Panc1 (cell line): Measurements from ENCODE around the gene ZNF107.

Source experiments
- TCF7L2 ChIP-seq: IDR thresholded peaks from 2 replicates; pipeline ENCODE4 v1.6.1; 2011; ENCODE audit warnings: mild to moderate bottlenecking, low read depth, low read length, inconsistent platforms
- TF ChIP-seq, protein P1 (sequence below): fragments of 450-650 bp; IDR thresholded peaks from 2 replicates; pipeline ENCODE4 v1.5.1; 2017; ENCODE audit warnings: mild to moderate bottlenecking

- TF ChIP-seq, protein P1, sequence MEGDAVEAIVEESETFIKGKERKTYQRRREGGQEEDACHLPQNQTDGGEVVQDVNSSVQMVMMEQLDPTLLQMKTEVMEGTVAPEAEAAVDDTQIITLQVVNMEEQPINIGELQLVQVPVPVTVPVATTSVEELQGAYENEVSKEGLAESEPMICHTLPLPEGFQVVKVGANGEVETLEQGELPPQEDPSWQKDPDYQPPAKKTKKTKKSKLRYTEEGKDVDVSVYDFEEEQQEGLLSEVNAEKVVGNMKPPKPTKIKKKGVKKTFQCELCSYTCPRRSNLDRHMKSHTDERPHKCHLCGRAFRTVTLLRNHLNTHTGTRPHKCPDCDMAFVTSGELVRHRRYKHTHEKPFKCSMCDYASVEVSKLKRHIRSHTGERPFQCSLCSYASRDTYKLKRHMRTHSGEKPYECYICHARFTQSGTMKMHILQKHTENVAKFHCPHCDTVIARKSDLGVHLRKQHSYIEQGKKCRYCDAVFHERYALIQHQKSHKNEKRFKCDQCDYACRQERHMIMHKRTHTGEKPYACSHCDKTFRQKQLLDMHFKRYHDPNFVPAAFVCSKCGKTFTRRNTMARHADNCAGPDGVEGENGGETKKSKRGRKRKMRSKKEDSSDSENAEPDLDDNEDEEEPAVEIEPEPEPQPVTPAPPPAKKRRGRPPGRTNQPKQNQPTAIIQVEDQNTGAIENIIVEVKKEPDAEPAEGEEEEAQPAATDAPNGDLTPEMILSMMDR, result no peak
- no peak for TF ChIP-seq TCF7L2
Measured at GRCh38 chr7:64736575-64736974, 70.6 kb downstream of the ZNF107 start.
